ENCODE data around the gene UBR2. TPM values are rescaled to one million over a fixed set of nuclear protein-coding genes. Genes with fewer than 3 reads are reported as not detected.

Gene UBR2
- total and polyA plus RNA-seq, 2 of the 4 experiments (the other 2 are of a cell fraction) = 7.7 to 32.3 TPM

GRCh38 chr6:42653851-42654250 lies 90.0 kb downstream of the UBR2 start:
- Histone ChIP-seq H2BK20ac (ENCODE audit: low read depth, low read length) (no peak overlapping the region), H3K27me3 (ENCODE audit: control insufficient read depth, insufficient read depth, low read length) (no peaks in the 10 kb centered on the region), H4K20me1 (ENCODE audit: insufficient read depth, low read length) (no peaks in the 10 kb centered on the region), H3K9me3 (ENCODE audit: control insufficient read depth, insufficient read depth, low read length) (no peaks in the 10 kb centered on the region), H3K56ac (ENCODE audit: extremely low read depth, insufficient read depth, low read length) (no peak overlapping the region), H2AK5ac (ENCODE audit: low read depth, low read length) (no peak overlapping the region), H3K4me2 (ENCODE audit: low read depth, low read length) (no peak overlapping the region), H3K4me1 (ENCODE audit: control insufficient read depth, insufficient read depth, low read length) (no peaks in the 10 kb centered on the region), H3K36me3 (ENCODE audit: control insufficient read depth, insufficient read depth, low read length) (peaks cover 31% of the 10 kb centered on the region), H3K23ac (ENCODE audit: low read depth, low read length) (no peak overlapping the region), H2BK120ac (ENCODE audit: low read depth, low read length) (no peak overlapping the region), H3K4ac (ENCODE audit: low read depth, low read length) (no peak overlapping the region), H3K9ac (ENCODE audit: low read depth, low read length) (no peak overlapping the region), H3K79me1 (ENCODE audit: low read depth in 1 of 2, low read length in 2 of 2) (peaks cover 0 to 8% of the 10 kb centered on the region in 2 experiments; a peak in 2 of 4 replicates), H4K8ac (ENCODE audit: low read depth in 2 of 2, low read length in 2 of 2) (no peak overlapping the region), H4K91ac (ENCODE audit: insufficient read depth, low read depth, low read length) (no peak overlapping the region), H2BK5ac (ENCODE audit: low read depth, low read length, poor library complexity, severe bottlenecking) (no peak overlapping the region), H3K14ac (replicated peaks; ENCODE audit: low read depth, low read length) (no peak overlapping the region), H4K5ac (ENCODE audit: low read depth, low read length) (no peak overlapping the region), H3K27ac (ENCODE audit: insufficient read depth, low read length) (no peak overlapping the region), H3K18ac (ENCODE audit: low read depth, low read length) (no peak overlapping the region), H2AK9ac (replicated peaks; ENCODE audit: low read depth, low read length, poor library complexity) (no peak overlapping the region), H3K9me1 (ENCODE audit: insufficient read depth, low read length) (no peaks in the 10 kb centered on the region), H2BK15ac (ENCODE audit: low read depth, low read length) (no peak overlapping the region), H3K4me3 (ENCODE audit: insufficient read depth, low read depth, low read length) (no peak overlapping the region), H2AFZ (replicated peaks; ENCODE audit: low read length, poor library complexity) (no peak overlapping the region)
- intact Hi-C loops (cut with micrococcal nuclease) = no loop called here
- no peak for ATAC-seq (ENCODE audit: low read depth)
- ChIA-PET POLR2A (ENCODE audit: unreplicated experiment) (no interaction called here), CTCF (no interaction called here)
- TF ChIP-seq CEBPB (IDR thresholded peaks at IDR 0.05; ENCODE audit: low read depth, low read length) (no peak), RAD21 (IDR thresholded peaks at IDR 0.05; ENCODE audit: low read length) (no peak), BHLHE40 (IDR thresholded peaks at IDR 0.05; ENCODE audit: low read depth, low read length) (no peak), NFE2L2 (IDR thresholded peaks at IDR 0.05; ENCODE audit: low read depth, low read length) (no peak), FOS (IDR thresholded peaks at IDR 0.05; ENCODE audit: low read depth, low read length) (no peak), POLR2A (IDR thresholded peaks at IDR 0.05; ENCODE audit: low read depth, low read length) (no peak), RCOR1 (IDR thresholded peaks at IDR 0.05; ENCODE audit: insufficient replicate concordance, low read length) (no peak), CHD1 (IDR thresholded peaks at IDR 0.05; ENCODE audit: low read depth, low read length) (no peak), USF2 (IDR thresholded peaks at IDR 0.05; ENCODE audit: low read depth, low read length) (no peak), MAFK (IDR thresholded peaks at IDR 0.05; ENCODE audit: low read depth, low read length) (no peak), MXI1 (IDR thresholded peaks at IDR 0.05; ENCODE audit: borderline replicate concordance, low read depth, low read length) (no peak), RFX5 (IDR thresholded peaks at IDR 0.05; ENCODE audit: low read depth, low read length) (no peak), SMC3 (IDR thresholded peaks at IDR 0.05; ENCODE audit: low read depth, low read length) (no peak), MAZ (IDR thresholded peaks at IDR 0.05; ENCODE audit: borderline replicate concordance, low read depth, low read length) (no peak)
- TF ChIP-seq, protein P1, sequence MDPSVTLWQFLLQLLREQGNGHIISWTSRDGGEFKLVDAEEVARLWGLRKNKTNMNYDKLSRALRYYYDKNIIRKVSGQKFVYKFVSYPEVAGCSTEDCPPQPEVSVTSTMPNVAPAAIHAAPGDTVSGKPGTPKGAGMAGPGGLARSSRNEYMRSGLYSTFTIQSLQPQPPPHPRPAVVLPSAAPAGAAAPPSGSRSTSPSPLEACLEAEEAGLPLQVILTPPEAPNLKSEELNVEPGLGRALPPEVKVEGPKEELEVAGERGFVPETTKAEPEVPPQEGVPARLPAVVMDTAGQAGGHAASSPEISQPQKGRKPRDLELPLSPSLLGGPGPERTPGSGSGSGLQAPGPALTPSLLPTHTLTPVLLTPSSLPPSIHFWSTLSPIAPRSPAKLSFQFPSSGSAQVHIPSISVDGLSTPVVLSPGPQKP (IDR thresholded peaks at IDR 0.05; ENCODE audit: borderline replicate concordance, low read depth, low read length) = no peak
- TF ChIP-seq, protein P2, sequence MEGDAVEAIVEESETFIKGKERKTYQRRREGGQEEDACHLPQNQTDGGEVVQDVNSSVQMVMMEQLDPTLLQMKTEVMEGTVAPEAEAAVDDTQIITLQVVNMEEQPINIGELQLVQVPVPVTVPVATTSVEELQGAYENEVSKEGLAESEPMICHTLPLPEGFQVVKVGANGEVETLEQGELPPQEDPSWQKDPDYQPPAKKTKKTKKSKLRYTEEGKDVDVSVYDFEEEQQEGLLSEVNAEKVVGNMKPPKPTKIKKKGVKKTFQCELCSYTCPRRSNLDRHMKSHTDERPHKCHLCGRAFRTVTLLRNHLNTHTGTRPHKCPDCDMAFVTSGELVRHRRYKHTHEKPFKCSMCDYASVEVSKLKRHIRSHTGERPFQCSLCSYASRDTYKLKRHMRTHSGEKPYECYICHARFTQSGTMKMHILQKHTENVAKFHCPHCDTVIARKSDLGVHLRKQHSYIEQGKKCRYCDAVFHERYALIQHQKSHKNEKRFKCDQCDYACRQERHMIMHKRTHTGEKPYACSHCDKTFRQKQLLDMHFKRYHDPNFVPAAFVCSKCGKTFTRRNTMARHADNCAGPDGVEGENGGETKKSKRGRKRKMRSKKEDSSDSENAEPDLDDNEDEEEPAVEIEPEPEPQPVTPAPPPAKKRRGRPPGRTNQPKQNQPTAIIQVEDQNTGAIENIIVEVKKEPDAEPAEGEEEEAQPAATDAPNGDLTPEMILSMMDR (conservative IDR thresholded peaks at IDR 0.05; ENCODE audit: low read depth, low read length) = no peak
- WGBS, 2 experiments (ENCODE audit: extremely low coverage in 2 of 2, insufficient read length in 1 of 2) = no CpG with 5 or more reads among the region's 5 CpGs
- dilution Hi-C loops (cut with HindIII; ENCODE audit: low sequenced_read_pairs, unreplicated experiment) = loop anchor here (25.0 kb wide), 1 partner anchor 208 kb away; no protein-coding TSS in a partner anchor
- no peak for DNase-seq
- BruUV-seq (replicated peaks) = no TSS peak
- in situ Hi-C loops (cut with MboI; ENCODE audit: low sequenced_read_pairs) = loop anchor here (25.0 kb wide), 1 partner anchor 908 kb away; no protein-coding TSS in a partner anchor
